HUES6 (cell line): ENCODE results near the gene NTM.
A peak's percentile ranks its signal among the peaks of the same experiment; 100 is the strongest.

ENCODE experiments used
- H3K27ac ChIP-seq: 2 replicates; pipeline ENCODE4 v1.7.0; 2013; ENCODE audit warnings: low read depth, mild to moderate bottlenecking, low read length, inconsistent platforms
- H3K27me3 ChIP-seq: 2 replicates; pipeline ENCODE4 v1.6.1; 2013; ENCODE audit warnings: low read length; ENCODE audit not compliant: control insufficient read depth, insufficient read depth
- H3K36me3 ChIP-seq: 2 replicates; pipeline ENCODE4 v1.6.1; 2013; ENCODE audit warnings: low read length; ENCODE audit not compliant: control insufficient read depth, insufficient read depth
- H3K4me1 ChIP-seq: 2 replicates; pipeline ENCODE4 v1.6.1; 2013; ENCODE audit warnings: low read length; ENCODE audit not compliant: control insufficient read depth, insufficient read depth
- H3K4me3 ChIP-seq: 2 replicates; pipeline ENCODE4 v1.5.1; 2013; ENCODE audit warnings: low read depth, low read length
- H3K9ac ChIP-seq: one replicate; pipeline ENCODE4 v1.6.1; 2013; ENCODE audit warnings: mild to moderate bottlenecking, low read length
- H3K9me3 ChIP-seq: 2 replicates; pipeline ENCODE4 v1.6.1; 2013; ENCODE audit warnings: low read depth, low read length; ENCODE audit not compliant: control insufficient read depth, insufficient read depth

NTM gene

GRCh38 chr11:131979364-131979763, 608.9 kb downstream of the NTM start:
- Histone ChIP-seq H3K9ac (no peak overlapping the region), H3K27me3 (no peaks in the 10 kb centered on the region), H3K4me1 (peaks cover 48% of the 10 kb centered on the region), H3K36me3 (no peaks in the 10 kb centered on the region), H3K27ac (no peak overlapping the region), H3K4me3 (no peak overlapping the region), H3K9me3 (peaks cover 5% of the 10 kb centered on the region; the same call in 1 of the 2 replicates)

GRCh38 chr11:131980199-131980598, 609.8 kb downstream of the NTM start:
- peaks cover 55% of the 10 kb centered on the region for H3K4me1 ChIP-seq

GRCh38 chr11:131980888-131981668, 610.7 kb downstream of the NTM start:
- H3K9me3 ChIP-seq, result peaks cover 5% of the 10 kb centered on the region; the same call in 1 of the 2 replicates
- no peak overlapping the region for H3K27ac ChIP-seq
- peaks cover 58% of the 10 kb centered on the region for H3K4me1 ChIP-seq

More at GRCh38 chr11:131980199-131980598, 609.8 kb downstream of the NTM start:
- Histone ChIP-seq H3K9ac (no peak overlapping the region), H3K27me3 (no peaks in the 10 kb centered on the region), H3K4me3 (no peak overlapping the region), H3K27ac (no peak overlapping the region), H3K36me3 (no peaks in the 10 kb centered on the region), H3K9me3 (peaks cover 5% of the 10 kb centered on the region; the same call in 1 of the 2 replicates)

GRCh38 chr11:131982154-131982553, 611.7 kb downstream of the NTM start:
- Histone ChIP-seq H3K27me3 (no peaks in the 10 kb centered on the region), H3K4me1 (peaks cover 50% of the 10 kb centered on the region), H3K4me3 (peak overlapping the region; percentile 34), H3K9me3 (peaks cover 5% of the 10 kb centered on the region; the same call in 1 of the 2 replicates), H3K36me3 (no peaks in the 10 kb centered on the region), H3K27ac (peak overlapping the region; percentile 63), H3K9ac (peak overlapping the region; percentile 60)

More at GRCh38 chr11:131980888-131981668, 610.7 kb downstream of the NTM start:
- Histone ChIP-seq H3K27me3 (no peaks in the 10 kb centered on the region), H3K36me3 (no peaks in the 10 kb centered on the region), H3K4me3 (no peak overlapping the region), H3K9ac (no peak overlapping the region)

GRCh38 chr11:131985846-131986301, 615.5 kb downstream of the NTM start:
- Histone ChIP-seq H3K36me3 (no peaks in the 10 kb centered on the region), H3K27ac (no peak overlapping the region), H3K9ac (no peak overlapping the region), H3K27me3 (no peaks in the 10 kb centered on the region), H3K4me3 (no peak overlapping the region), H3K9me3 (peaks cover 5% of the 10 kb centered on the region; the same call in 1 of the 2 replicates), H3K4me1 (peaks cover 25% of the 10 kb centered on the region)

GRCh38 chr11:131987703-131988102, 617.3 kb downstream of the NTM start:
- Histone ChIP-seq H3K27ac (no peak overlapping the region), H3K36me3 (no peaks in the 10 kb centered on the region)

GRCh38 chr11:131991606-131992005, 621.2 kb downstream of the NTM start:
- Histone ChIP-seq H3K36me3 (no peaks in the 10 kb centered on the region), H3K27ac (no peak overlapping the region), H3K9ac (no peak overlapping the region), H3K9me3 (peaks cover 23% of the 10 kb centered on the region), H3K4me3 (no peak overlapping the region), H3K27me3 (no peaks in the 10 kb centered on the region), H3K4me1 (no peaks in the 10 kb centered on the region)

More at GRCh38 chr11:131987703-131988102, 617.3 kb downstream of the NTM start:
- no peak overlapping the region for H3K9ac ChIP-seq
- H3K4me1 ChIP-seq, result peaks cover 13% of the 10 kb centered on the region
- H3K9me3 ChIP-seq, result peaks cover 5% of the 10 kb centered on the region; the same call in 1 of the 2 replicates
- no peak overlapping the region for H3K4me3 ChIP-seq
- no peaks in the 10 kb centered on the region for H3K27me3 ChIP-seq

- Histone ChIP-seq H3K9me3 (peaks cover 29% of the 10 kb centered on the region), H3K27ac (no peak overlapping the region), H3K27me3 (no peaks in the 10 kb centered on the region), H3K4me3 (no peak overlapping the region), H3K9ac (no peak overlapping the region), H3K4me1 (0 out of 2 replicates have a peak, but pooled peaks cover 2% of the 10 kb centered on the region), H3K36me3 (no peaks in the 10 kb centered on the region)
Observed at GRCh38 chr11:131993246-131993645, 622.8 kb downstream of the NTM start.

- Histone ChIP-seq H3K9ac (no peak overlapping the region), H3K4me3 (no peak overlapping the region), H3K4me1 (0 out of 2 replicates have a peak, but pooled peaks cover 2% of the 10 kb centered on the region), H3K9me3 (peaks cover 29% of the 10 kb centered on the region), H3K27ac (no peak overlapping the region), H3K36me3 (no peaks in the 10 kb centered on the region), H3K27me3 (no peaks in the 10 kb centered on the region)
Observed at GRCh38 chr11:131998020-131998419, 627.6 kb downstream of the NTM start.

GRCh38 chr11:131999084-131999483, 628.7 kb downstream of the NTM start:
- Histone ChIP-seq H3K27me3 (no peaks in the 10 kb centered on the region), H3K27ac (no peak overlapping the region), H3K9me3 (peaks cover 27% of the 10 kb centered on the region), H3K4me3 (no peak overlapping the region), H3K9ac (no peak overlapping the region), H3K36me3 (no peaks in the 10 kb centered on the region), H3K4me1 (peaks cover 9% of the 10 kb centered on the region; the same call in 1 of the 2 replicates)

- no peak overlapping the region for H3K4me3 ChIP-seq
- H3K36me3 ChIP-seq, result no peaks in the 10 kb centered on the region
- H3K27me3 ChIP-seq, result no peaks in the 10 kb centered on the region
- H3K9ac ChIP-seq, result no peak overlapping the region
- no peak overlapping the region for H3K27ac ChIP-seq
- H3K4me1 ChIP-seq, result peaks cover 9% of the 10 kb centered on the region; the same call in 1 of the 2 replicates
- peaks cover 23% of the 10 kb centered on the region for H3K9me3 ChIP-seq
Observed at GRCh38 chr11:131999955-132000354, 629.5 kb downstream of the NTM start.
